HG03460 (cell line): Measurements from ENCODE around the gene TECR.
"Not testable (repeated sequence)": the region's sequence is repeated elsewhere in the genome, so short reads cannot be mapped to it uniquely, and the experiment has no call there.

Source experiments
- ATAC-seq: cut with Tn5 transposase; IDR thresholded peaks from one replicate; pipeline ENCODE4 v1.9.1; 2021; ENCODE audit not compliant: unreplicated experiment

TECR gene

DNA sequence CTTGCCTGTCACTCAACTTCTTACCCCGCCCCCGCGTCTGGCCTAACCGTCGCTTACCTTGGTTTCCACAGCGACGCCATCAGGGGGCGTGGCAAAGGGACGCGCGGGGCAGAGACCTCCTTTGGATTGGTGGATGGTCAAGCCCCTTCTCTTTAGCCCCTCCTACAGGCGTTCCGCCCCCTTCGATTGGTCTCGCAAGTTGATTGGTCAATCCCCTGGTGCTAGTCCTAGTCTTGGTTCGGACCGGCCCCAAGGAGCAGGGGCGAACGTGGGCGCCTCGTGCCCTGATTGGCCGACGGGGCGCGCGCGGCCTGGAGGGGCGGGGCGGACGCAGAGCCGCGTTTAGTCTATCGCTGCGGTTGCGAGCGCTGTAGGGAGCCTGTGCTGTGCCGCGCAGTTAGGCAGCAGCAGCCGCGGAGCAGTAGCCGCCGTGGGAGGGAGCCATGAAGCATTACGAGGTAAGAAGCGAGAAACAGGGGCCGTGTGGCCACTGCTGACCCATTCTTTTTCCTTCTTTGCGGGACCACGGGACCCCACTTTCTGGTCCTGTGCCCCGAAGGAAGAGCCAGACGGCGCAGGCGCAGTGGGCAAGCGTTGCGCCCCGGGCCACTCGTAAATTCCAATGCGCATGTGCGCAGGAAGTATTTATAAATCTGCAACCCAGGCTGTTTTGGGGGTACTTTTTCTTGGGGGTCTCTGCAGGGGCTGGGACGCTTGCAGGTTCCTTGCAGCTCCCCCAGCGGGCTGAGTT lies at the start of gene TECR:
TSS of gene TECR (plus strand) at position 341 of the 751 bp plus-strand sequence. CDS start at position 444, 103 bp downstream.
- ATAC-seq, result peak; percentile 96

GRCh38 chr19:14479975-14480699 lies 49.3 kb upstream of the TECR start:
- ATAC-seq, result no peak

DNA sequence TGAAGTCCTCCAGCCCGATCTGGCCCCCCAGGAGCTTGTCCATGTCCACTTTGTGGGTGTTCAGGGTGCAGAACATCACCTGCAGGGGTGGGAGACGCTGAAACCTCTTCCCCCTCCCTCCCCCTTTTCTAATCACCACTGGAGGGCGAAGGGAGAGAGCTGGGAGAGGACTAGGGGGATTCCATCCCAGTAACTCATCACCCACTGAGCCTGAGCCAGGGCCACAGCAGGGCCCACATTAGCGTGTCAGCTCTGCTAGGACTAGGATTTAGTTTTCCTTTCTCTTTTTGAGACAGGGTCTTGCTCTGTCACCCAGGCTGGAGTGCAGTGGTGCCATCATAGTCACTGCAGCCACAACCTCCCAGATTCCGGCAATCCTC lies 48.7 kb upstream of the TECR start:
- no peak for ATAC-seq

DNA sequence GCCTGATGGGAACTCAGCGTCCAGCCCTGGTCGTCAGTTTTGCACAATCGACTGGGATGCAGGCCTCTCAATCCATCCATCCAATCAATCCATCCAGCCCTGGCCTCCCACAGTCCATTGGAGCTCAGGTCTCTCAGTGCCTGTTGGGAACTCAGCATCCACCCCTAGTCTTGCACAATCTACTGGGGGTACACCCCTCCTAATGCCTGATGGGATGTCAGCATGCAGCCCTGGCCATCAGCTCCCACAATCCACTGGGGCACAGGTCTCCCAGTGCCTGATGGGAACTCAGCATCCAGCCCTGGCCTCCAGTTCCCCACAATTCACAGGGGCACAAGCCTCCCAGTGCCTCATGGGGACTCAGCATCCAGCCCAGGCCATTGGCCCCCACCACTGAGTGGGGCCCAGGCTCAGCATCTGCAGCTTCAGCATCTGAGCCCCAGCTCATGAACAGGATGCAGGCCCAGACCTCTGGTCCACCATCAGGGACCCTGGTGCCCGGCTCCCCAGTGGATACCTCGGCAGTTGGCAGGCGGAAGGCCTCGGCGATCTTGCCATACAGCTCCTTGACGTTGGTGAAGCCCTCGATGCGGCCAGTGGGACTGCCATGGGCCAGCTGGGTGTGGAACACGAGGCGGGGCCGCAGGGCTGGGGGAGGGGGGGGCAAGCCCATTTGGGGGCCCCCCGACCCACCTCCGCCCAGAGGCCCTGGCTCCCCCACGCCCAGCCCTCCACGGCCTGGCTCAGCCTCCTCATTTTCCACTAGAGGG lies 47.0 kb upstream of the TECR start:
- no peak for ATAC-seq

- no peak for ATAC-seq
Observed at GRCh38 chr19:14487370-14488125, 41.8 kb upstream of the TECR start.

- ATAC-seq, result no peak
Observed at GRCh38 chr19:14492756-14493337, 36.5 kb upstream of the TECR start.

DNA sequence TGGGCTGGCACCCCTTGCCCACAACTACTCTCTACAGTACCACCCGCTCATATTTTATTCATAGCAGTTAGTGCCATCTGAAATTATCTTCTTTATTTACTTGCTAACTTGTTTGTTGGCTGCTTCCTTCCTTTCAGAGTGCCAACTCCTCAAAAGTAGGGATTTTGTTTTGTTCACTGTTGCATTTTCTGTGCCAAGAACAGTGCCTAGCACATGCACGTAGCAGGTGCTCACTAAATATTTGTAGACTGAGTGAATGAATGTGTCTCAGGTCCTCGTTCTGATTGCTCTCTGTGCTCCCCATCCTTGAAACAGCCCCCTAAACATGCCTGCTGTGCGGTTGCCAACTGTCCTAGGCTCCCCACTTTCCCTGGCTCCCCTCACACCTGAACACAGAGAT lies 35.0 kb upstream of the TECR start:
- ATAC-seq, result no peak

DNA sequence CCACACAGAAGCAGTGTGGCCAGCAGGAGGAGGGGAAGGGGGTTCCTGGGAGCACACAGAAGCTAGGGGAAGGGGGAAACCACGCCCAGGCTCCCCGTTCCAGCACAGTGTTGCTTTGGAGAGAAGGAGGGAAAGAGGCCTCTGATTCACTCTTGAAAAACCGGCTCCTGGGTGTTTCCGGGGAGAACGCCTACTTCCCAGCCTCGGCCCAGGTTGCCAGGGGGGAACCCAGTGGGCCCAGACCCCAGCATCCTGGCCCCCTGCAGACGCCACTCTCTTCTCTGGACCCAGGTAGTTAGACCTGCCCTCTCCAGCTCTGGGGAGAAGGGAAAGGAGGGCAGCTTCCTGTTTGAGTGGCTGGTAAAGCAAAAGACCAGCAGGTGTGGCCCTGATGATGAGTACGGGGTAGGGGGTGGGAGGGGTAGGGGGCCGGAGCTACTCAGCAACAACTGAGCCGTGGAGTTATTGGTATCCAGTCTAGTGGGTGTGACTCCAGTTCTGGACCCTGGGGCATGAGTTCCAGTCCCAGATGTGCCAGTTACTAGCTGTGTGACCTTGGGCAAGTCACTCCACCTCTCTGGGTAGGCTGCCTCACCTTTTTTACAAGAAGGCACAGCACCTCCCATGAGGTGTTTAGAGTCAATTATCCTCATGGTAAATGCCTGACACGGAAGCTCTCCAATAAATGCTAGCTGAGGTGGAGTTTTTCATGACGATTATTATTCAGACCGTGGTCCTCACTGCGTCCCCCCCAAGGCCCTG lies 34.3 kb upstream of the TECR start:
- ATAC-seq, result no peak

- no peak for ATAC-seq
Observed at GRCh38 chr19:14495672-14496028, 33.7 kb upstream of the TECR start.

DNA sequence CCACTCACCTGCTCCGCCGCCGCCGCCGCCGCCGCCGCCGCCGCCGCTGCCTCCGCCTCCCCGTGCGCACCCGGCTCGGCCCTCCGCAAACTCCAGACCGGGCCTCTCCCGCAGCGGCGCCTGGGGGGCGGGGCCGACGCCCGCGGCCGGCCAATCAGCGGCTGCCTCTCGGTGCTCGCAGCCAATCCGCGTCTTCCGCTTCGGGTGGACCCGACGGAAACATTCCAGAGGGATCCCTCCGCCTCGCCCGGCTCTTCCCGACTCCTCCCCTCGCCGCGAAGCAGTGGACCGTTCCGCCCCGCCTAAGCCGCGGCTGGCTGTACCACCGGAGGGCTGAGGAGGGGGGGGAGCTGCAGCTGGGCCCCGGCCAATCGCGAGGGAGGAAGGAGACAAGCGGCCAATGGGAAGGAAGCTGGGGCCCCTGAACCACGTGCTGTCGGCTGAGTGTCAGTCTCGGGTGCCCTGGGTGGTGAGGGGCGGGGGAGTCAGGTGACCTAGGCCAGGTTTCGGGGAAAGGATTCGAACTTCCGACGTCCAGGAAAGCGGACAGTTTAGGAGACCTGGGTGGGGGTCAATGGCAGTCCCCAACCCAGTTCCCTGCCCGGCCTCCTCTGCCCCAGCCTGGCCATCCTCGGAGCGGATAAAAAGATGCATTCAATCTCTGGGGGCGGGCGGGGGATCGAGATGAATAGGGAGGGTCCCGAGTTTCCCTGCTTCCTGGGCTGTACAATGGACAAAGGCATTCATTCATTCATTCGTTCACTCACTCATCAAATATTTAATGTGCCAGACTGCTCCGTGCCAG lies 33.2 kb upstream of the TECR start, which contains the start of gene GIPC1:
TSS of gene GIPC1 (minus strand) at position 99 of the 805 bp plus-strand sequence. CDS start 13,151 bp downstream, outside the sequence.
- no peak for ATAC-seq

DNA sequence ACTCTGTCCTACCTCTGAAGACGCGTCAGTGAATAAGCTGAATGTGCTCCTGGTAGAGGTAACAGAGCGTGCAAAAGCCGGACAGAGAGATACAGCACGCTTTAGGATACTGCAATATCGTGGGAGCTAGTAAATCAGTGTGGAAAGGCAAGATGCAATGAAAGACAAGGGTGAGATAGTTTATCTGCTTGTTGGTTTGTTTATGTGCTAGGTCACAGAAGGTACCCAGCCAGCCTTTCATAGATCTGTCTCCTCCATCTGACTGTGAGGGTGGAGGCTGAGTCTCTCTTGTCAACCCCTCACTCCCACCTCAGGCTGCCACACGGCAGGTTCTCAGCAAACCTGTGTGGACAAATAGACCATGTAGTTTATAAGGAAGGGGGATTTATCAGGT lies 32.6 kb upstream of the TECR start:
- no peak for ATAC-seq

- no peak for ATAC-seq
Observed at GRCh38 chr19:14497228-14497921, 32.0 kb upstream of the TECR start.

- ATAC-seq, result no peak
Observed at GRCh38 chr19:14502334-14503092, 26.9 kb upstream of the TECR start.

DNA sequence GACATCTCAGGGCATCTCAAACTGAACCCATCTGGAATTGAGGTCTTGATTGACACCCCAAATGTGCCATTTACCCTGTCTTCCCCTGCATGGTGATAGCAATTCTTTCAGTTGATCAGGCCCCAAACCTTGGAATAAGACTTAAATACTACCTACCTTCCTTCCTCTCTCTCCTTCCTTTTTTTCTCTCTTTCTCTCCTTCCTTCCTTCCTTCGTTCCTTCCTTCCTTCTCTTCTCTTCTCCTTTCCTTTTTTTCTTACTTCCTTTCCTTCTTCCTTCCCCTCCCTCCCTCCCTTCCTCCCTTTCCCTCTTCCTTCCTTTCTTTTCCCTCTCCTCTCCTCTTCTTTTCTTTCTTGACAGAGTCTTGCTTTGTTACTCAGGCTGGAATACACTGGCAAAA lies 26.1 kb upstream of the TECR start:
- ATAC-seq, result no peak

DNA sequence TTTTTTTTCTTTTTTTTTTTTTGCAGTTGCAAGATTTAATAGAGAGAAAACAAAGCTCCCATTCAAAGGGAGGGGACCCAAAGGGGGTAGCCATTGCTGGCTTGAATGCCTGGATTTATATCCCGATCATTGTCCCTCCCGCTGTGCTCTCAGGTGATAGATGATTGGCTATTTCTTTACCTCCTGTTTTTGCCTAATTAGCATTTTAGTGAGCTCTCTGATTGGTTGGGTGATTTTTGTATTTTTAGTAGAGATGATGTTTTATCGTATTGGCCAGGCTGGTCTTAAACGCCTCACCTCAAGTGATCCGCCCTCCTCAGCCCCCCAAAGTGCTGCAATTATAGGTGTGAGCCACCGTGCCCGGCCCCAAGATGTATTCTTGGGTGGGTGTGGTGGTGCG lies 24.8 kb upstream of the TECR start:
- ATAC-seq, result not testable (repeated sequence)

- no peak for ATAC-seq
Observed at GRCh38 chr19:14505488-14506239, 23.7 kb upstream of the TECR start.
